ENCODE results near the gene SCFD1.

DNA sequence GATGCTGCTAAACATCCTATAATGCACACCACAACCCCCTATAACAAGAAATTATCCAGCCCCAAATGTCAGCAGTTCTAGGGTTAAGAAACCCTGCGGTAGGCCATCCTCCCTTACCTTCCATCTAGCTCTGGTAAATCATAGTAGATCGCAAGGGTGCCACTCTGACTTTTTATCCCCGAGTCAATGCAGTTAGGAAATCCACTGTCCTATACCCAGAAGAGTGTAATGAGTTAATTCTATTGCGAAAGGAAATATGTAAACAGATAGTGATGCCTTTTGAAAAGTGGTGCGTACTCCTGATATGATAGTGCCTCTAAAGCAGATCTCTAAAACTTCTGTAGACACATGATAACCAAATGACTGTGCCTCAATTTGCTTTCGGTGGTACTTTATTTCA lies 29.8 kb downstream of the SCFD1 start:
- no peak for TF ChIP-seq POLR2A (IDR thresholded peaks at IDR 0.05)
- TF ChIP-seq, protein P1, sequence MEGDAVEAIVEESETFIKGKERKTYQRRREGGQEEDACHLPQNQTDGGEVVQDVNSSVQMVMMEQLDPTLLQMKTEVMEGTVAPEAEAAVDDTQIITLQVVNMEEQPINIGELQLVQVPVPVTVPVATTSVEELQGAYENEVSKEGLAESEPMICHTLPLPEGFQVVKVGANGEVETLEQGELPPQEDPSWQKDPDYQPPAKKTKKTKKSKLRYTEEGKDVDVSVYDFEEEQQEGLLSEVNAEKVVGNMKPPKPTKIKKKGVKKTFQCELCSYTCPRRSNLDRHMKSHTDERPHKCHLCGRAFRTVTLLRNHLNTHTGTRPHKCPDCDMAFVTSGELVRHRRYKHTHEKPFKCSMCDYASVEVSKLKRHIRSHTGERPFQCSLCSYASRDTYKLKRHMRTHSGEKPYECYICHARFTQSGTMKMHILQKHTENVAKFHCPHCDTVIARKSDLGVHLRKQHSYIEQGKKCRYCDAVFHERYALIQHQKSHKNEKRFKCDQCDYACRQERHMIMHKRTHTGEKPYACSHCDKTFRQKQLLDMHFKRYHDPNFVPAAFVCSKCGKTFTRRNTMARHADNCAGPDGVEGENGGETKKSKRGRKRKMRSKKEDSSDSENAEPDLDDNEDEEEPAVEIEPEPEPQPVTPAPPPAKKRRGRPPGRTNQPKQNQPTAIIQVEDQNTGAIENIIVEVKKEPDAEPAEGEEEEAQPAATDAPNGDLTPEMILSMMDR (IDR thresholded peaks at IDR 0.05) = no peak

Measured in gastroesophageal sphincter (tissue), 3 donors.